Endodermal cell (in vitro differentiated cells): Measurements from ENCODE around the gene ZSCAN29. TPM values are rescaled to one million over a fixed set of nuclear protein-coding genes. Genes with fewer than 3 reads are reported as not detected.

Source experiments
- DNase-seq: peaks from one replicate; pipeline ENCODE4 v3.0.0-alpha.2; 2017
- H3K27ac ChIP-seq: 2 replicates; pipeline ENCODE4 v1.5.1; 2013; ENCODE audit warnings: mild to moderate bottlenecking, low read depth, low read length, moderate library complexity
- H3K27me3 ChIP-seq: 2 replicates; pipeline ENCODE4 v1.6.1; 2013; ENCODE audit warnings: mild to moderate bottlenecking, low read length, moderate library complexity; ENCODE audit not compliant: insufficient read depth, control insufficient read depth, poor library complexity, severe bottlenecking
- H3K36me3 ChIP-seq: 2 replicates; pipeline ENCODE4 v1.7.0; 2013; ENCODE audit warnings: mild to moderate bottlenecking, low read length, moderate library complexity; ENCODE audit not compliant: control insufficient read depth, insufficient read depth
- H3K4me1 ChIP-seq: one replicate; pipeline ENCODE4 v1.7.0; 2013; ENCODE audit warnings: low read length; ENCODE audit not compliant: control insufficient read depth, insufficient read depth
- H3K4me3 ChIP-seq: 2 replicates; pipeline ENCODE4 v1.5.1; 2013; ENCODE audit warnings: mild to moderate bottlenecking, low read length, moderate library complexity
- H3K9ac ChIP-seq: 2 replicates; pipeline ENCODE4 v1.6.1; 2013; ENCODE audit warnings: mild to moderate bottlenecking, low read length, moderate library complexity; ENCODE audit not compliant: poor library complexity, severe bottlenecking; ENCODE audit errors: extremely low read depth
- H3K9me3 ChIP-seq: 2 replicates; pipeline ENCODE4 v1.6.1; 2013; ENCODE audit warnings: mild to moderate bottlenecking, low read length, moderate library complexity; ENCODE audit not compliant: control insufficient read depth
- H3K27ac Mint-ChIP-seq: 2 replicates; pipeline ENCODE4 v1.8.0; 2020; ENCODE audit warnings: mixed read lengths
- H3K27me3 Mint-ChIP-seq: 2 replicates; pipeline ENCODE4 v1.8.0; 2021; ENCODE audit warnings: mild to moderate bottlenecking, mixed read lengths; ENCODE audit not compliant: insufficient read depth
- H3K36me3 Mint-ChIP-seq: 2 replicates; pipeline ENCODE4 v1.8.0; 2020; ENCODE audit warnings: low read depth, mixed read lengths
- H3K4me1 Mint-ChIP-seq: 2 replicates; pipeline ENCODE4 v1.8.0; 2020; ENCODE audit warnings: mixed read lengths
- H3K4me3 Mint-ChIP-seq: 2 replicates; pipeline ENCODE4 v1.8.0; 2020; ENCODE audit warnings: mild to moderate bottlenecking, moderate library complexity, mixed read lengths
- H3K9me3 Mint-ChIP-seq: 2 replicates; pipeline ENCODE4 v1.8.0; 2020; ENCODE audit warnings: mild to moderate bottlenecking, mixed read lengths
- CTCF ChIP-seq: fragments of 200-600 bp; sonication (generic); conservative IDR thresholded peaks from 2 replicates; pipeline ENCODE4 v1.5.0; 2021; ENCODE audit warnings: antibody characterized with exemption, mild to moderate bottlenecking
- WGBS, 2 experiments: methylation state at CpG; one replicate each; pipeline versions ENCODE4 v1.1.5 to v1.1.7; 2013; ENCODE audit warnings: missing lambda C conversion rate in 2 of 2, mixed read lengths in 1 of 2; ENCODE audit not compliant: insufficient coverage in 1 of 2, insufficient read length in 1 of 2; 5-methylcytosine and 5-hydroxymethylcytosine counted together
- total RNA-seq, 2 donors: library from RNA; stranded (reverse); fragmentation: NEBNext Ultra II Directional in 1 of 2; extraction: Animal tissue kit (Norgen Biotek cat#: 25700) in 1 of 2; gene quantifications; 2 replicates in 1 of 2; 3 replicates in 1 of 2; pipeline ENCODE4 v1.2.1, GENCODE V29; 2021

Gene ZSCAN29
- total RNA-seq, 2 donors from 2014 or later: 44.3 to 45.1 TPM

DNA sequence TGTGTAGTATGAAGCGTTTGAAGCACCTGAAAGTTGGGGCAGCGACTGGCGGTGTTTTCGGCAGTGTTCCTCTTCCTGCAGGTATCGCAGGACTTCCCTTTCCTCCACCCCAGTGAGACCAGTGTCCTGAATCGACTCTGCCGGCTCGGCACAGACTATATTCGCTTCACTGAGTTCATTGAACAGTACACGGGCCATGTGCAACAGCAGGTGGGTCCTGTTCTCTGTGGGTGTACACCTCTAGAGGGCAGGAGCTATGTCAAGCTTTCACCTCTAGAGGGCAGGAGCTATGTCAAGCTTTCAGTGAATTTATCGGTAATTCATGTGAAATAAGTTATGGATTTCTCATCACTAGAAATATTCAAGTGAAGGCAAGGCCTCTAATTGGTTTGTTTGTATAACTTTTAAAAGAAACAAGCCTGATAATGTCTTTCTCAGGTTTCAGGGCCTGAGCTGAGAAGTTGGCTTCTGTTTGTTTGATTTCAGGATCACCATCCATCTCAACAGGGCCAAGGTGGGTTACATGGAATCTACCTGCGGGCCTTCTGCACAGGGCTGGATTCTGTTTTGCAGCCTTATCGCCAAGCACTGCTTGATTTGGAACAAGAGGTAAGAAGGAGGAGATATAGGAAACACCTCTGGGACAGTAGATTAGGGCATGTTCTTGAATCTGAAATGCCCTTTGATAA lies 5.3 kb upstream of the ZSCAN29 start:
- Mint-ChIP-seq H3K27me3 (no peaks in the 10 kb centered on the region), H3K4me3 (no peak overlapping the region), H3K4me1 (peaks cover 8% of the 10 kb centered on the region), H3K27ac (no peak overlapping the region), H3K9me3 (no peaks in the 10 kb centered on the region), H3K36me3 (peaks cover 41% of the 10 kb centered on the region)
- Histone ChIP-seq H3K4me1 (no peaks in the 10 kb centered on the region), H3K4me3 (no peak overlapping the region), H3K27ac (no peak overlapping the region), H3K9ac (no peak overlapping the region), H3K36me3 (peaks cover 46% of the 10 kb centered on the region), H3K9me3 (no peaks in the 10 kb centered on the region), H3K27me3 (no peaks in the 10 kb centered on the region)
- peak; percentile 88 for TF ChIP-seq CTCF
- WGBS, 2 experiments: 72 to 90% methylated on average over 7 to 13 of the region's 13 CpGs
- peak; percentile 65 for DNase-seq

DNA sequence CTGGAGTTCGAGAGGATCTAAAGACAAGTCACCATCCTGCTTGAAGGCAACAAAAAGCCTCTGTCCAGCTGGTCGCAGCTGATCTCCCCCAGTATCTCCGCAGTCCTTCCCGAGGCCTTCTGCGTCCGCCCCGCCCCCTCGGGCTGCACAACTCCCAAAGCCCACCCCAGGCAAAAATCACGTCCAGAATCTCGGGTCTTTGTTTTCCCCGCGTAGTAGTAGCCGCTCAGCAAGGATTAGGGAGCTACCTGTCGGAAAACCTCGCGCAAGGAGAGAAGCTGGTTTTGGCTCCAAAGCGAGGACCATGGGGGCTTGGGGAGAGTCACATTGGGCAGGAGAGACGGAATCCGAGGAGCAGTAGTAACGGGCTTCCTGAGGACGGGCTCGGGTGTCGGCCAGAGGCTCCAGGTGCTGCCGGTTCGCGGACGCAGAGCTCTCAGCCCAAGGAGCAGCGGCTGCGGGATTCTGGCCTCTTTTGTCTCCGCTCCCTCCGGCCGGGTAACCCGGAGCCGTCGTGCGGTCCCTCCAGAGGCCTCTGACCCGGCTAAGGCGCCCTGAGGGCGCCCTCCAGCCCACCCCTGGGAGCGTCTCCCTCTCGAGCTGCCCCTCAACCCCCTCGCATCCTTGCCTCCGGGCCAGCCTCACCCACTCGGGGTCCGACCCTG lies 401 bp downstream of the ZSCAN29 start:
- peak overlapping the region; percentile 84 for H3K27ac Mint-ChIP-seq
- peak overlapping the region; percentile 34 for H3K27ac ChIP-seq

DNA sequence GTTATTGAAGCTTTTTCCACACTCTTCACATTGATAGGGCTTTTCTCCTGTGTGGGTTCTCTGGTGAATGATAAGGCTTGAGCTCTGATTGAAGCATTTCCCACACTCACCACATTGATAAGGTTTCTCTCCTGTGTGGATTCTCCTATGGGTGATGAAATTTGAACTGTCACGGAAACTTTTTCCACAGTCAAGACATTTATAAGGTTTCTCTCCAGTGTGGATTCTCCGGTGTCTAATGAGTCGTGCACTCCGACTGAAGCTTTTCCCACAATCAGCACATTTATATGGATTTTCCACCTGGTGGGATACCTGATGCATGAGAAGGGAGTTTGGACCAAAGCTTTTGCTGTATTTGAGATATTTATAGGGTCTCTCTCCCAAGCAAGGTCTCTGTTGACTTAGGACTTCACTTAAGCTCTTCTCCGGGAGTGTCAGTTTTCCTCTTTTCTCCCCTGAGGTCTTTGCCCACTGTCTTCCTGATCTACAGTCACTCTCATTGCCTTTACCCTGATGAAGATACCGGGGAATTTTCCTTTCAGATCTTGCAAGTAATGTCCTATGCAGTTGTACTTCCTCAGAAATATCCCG lies 9.4 kb downstream of the ZSCAN29 start:
- no peak for DNase-seq
- peaks cover 67% of the 10 kb centered on the region for H3K9me3 Mint-ChIP-seq

More for the DNA sequence above, 401 bp downstream of the ZSCAN29 start:
- TF ChIP-seq CTCF: no peak
- H3K27me3 ChIP-seq: no peaks in the 10 kb centered on the region
- Mint-ChIP-seq H3K36me3 (peaks cover 40% of the 10 kb centered on the region), H3K4me1 (peaks cover 34% of the 10 kb centered on the region), H3K27me3 (peaks cover 2% of the 10 kb centered on the region), H3K9me3 (no peaks in the 10 kb centered on the region), H3K4me3 (peak overlapping the region; percentile 89)
- H3K36me3 ChIP-seq: peaks cover 41% of the 10 kb centered on the region
- peak; percentile 71 for DNase-seq
- peaks cover 5% of the 10 kb centered on the region for H3K4me1 ChIP-seq
- peak overlapping the region; percentile 71 for H3K9ac ChIP-seq
- H3K9me3 ChIP-seq: no peaks in the 10 kb centered on the region
- peak overlapping the region; percentile 95 for H3K4me3 ChIP-seq
- 1 to 2% methylated on average over 18 to 43 of the region's 45 CpGs for WGBS, 2 experiments

More for the DNA sequence above, 9.4 kb downstream of the ZSCAN29 start:
- Histone ChIP-seq H3K36me3 (peaks cover 86% of the 10 kb centered on the region), H3K9ac (no peak overlapping the region), H3K9me3 (peaks cover 50% of the 10 kb centered on the region), H3K27ac (no peak overlapping the region), H3K4me1 (no peaks in the 10 kb centered on the region), H3K4me3 (peak overlapping the region; percentile 58), H3K27me3 (no peaks in the 10 kb centered on the region)
- no peak overlapping the region for H3K4me3 Mint-ChIP-seq
- peaks cover 92% of the 10 kb centered on the region for H3K36me3 Mint-ChIP-seq
- TF ChIP-seq CTCF: no peak
- WGBS, 2 experiments: 97 to 100% methylated on average over 1 to 7 of the region's 7 CpGs
- H3K4me1 Mint-ChIP-seq: no peaks in the 10 kb centered on the region
- no peak overlapping the region for H3K27ac Mint-ChIP-seq
- no peaks in the 10 kb centered on the region for H3K27me3 Mint-ChIP-seq
